Coronary artery (tissue), 2 donors: Measurements from ENCODE around the gene PRKCZ.
A peak's percentile ranks its signal among the peaks of the same experiment; 100 is the strongest.

Source experiments
- DNase-seq: peaks from one replicate; pipeline ENCODE4 v3.0.0-alpha.2; 2017; ENCODE audit warnings: low spot score
- H3K27ac ChIP-seq, 2 donors: fragments of 200-600 bp; sonication (generic); one replicate each; pipeline ENCODE4 v1.5.1; 2016 to 2019
- H3K4me3 ChIP-seq: fragments of 200-600 bp; sonication (generic); 2 replicates; pipeline ENCODE4 v1.5.1; 2016; ENCODE audit warnings: mild to moderate bottlenecking, moderate library complexity
- CTCF ChIP-seq: fragments of 200-600 bp; sonication (generic); IDR thresholded peaks from one replicate; pipeline ENCODE4 v1.5.1; 2019; ENCODE audit warnings: antibody characterized with exemption

Gene PRKCZ

GRCh38 chr1:2019571-2020309, 30.5 kb upstream of the PRKCZ start:
- peak overlapping the region; percentile 59 for H3K4me3 ChIP-seq
- no peak for TF ChIP-seq CTCF
- H3K27ac ChIP-seq: no peak overlapping the region

GRCh38 chr1:2020310-2020655, 29.9 kb upstream of the PRKCZ start:
- TF ChIP-seq CTCF: no peak
- H3K27ac ChIP-seq: no peak overlapping the region
- DNase-seq: no peak
- H3K4me3 ChIP-seq: no peak overlapping the region

More at GRCh38 chr1:2019571-2020309, 30.5 kb upstream of the PRKCZ start:
- no peak for DNase-seq

GRCh38 chr1:2021550-2021949, 28.7 kb upstream of the PRKCZ start:
- Histone ChIP-seq H3K4me3 (no peak overlapping the region), H3K27ac (no peak overlapping the region)
- TF ChIP-seq CTCF: no peak
- no peak for DNase-seq

- DNase-seq: no peak
- H3K27ac ChIP-seq: no peak overlapping the region
- H3K4me3 ChIP-seq: no peak overlapping the region
- no peak for TF ChIP-seq CTCF
Observed at GRCh38 chr1:2022063-2022770, 28.0 kb upstream of the PRKCZ start.

- no peak overlapping the region for H3K4me3 ChIP-seq
- TF ChIP-seq CTCF: no peak
- no peak overlapping the region for H3K27ac ChIP-seq
- no peak for DNase-seq
Observed at GRCh38 chr1:2023187-2023586, 27.0 kb upstream of the PRKCZ start.

- no peak for DNase-seq
- H3K27ac ChIP-seq: no peak overlapping the region
- TF ChIP-seq CTCF: no peak
- H3K4me3 ChIP-seq: no peak overlapping the region
Observed at GRCh38 chr1:2024451-2024850, 25.8 kb upstream of the PRKCZ start.

GRCh38 chr1:2024887-2025286, 25.3 kb upstream of the PRKCZ start:
- Histone ChIP-seq H3K27ac (no peak overlapping the region), H3K4me3 (no peak overlapping the region)
- no peak for TF ChIP-seq CTCF
- DNase-seq: no peak
